CD4-positive, alpha-beta memory T cell (primary cell): ENCODE data around the gene SUGCT. TPM values are rescaled to one million over a fixed set of nuclear protein-coding genes. Genes with fewer than 3 reads are reported as not detected.

ENCODE experiments used
- CTCF ChIA-PET: fragments of 350-600 bp; sonication (Branson Sonifier 250); formaldehyde crosslinking; loops from one replicate; lab custom pipeline; 2021; ENCODE audit warnings: inconsistent platforms; ENCODE audit not compliant: partially characterized antibody; lab: Charles Lee
- POLR2A ChIA-PET: fragments of 350-600 bp; sonication (Branson Sonifier 250); formaldehyde crosslinking; loops from one replicate; lab custom pipeline; 2021; ENCODE audit not compliant: partially characterized antibody; lab: Charles Lee
- DNase-seq, 5 donors: peaks; one replicate each; pipeline versions ENCODE4 v3.0.0 to v3.0.0-alpha.2; 2020 to 2022; ENCODE audit warnings: mixed read lengths in 1 of 5
- H3K27ac ChIP-seq: one replicate; pipeline ENCODE4 v1.7.0; 2013; ENCODE audit warnings: low read depth, low read length
- H3K27me3 ChIP-seq: 2 replicates; pipeline ENCODE4 v1.7.0; 2013; ENCODE audit warnings: mild to moderate bottlenecking, low read length, moderate library complexity; ENCODE audit not compliant: insufficient read depth
- H3K36me3 ChIP-seq: 2 replicates; pipeline ENCODE4 v1.7.0; 2013; ENCODE audit warnings: mild to moderate bottlenecking, low read length, moderate library complexity; ENCODE audit not compliant: insufficient read depth
- H3K4me1 ChIP-seq: 2 replicates; pipeline ENCODE4 v1.7.0; 2013; ENCODE audit warnings: mild to moderate bottlenecking, low read length, moderate library complexity; ENCODE audit not compliant: insufficient read depth
- H3K4me3 ChIP-seq, 2 donors: one replicate each; pipeline ENCODE4 v1.7.0; 2013; ENCODE audit warnings: low read length in 2 of 2, mild to moderate bottlenecking in 1 of 2
- H3K9me3 ChIP-seq, 2 donors: one replicate each; pipeline ENCODE4 v1.7.0; 2013; ENCODE audit warnings: low read length in 2 of 2, control low read depth in 1 of 2; ENCODE audit not compliant: control insufficient read depth in 1 of 2
- H3K27ac Mint-ChIP-seq, 7 donors: one replicate each; pipeline ENCODE4 v1.8.0; 2020 to 2021; ENCODE audit warnings: mixed read lengths in 7 of 7, mild to moderate bottlenecking in 6 of 7, inconsistent platforms in 3 of 7, moderate library complexity in 3 of 7
- H3K27me3 Mint-ChIP-seq, 2 donors: one replicate each; pipeline ENCODE4 v1.8.0; 2020 to 2021; ENCODE audit warnings: mixed read lengths in 2 of 2
- H3K36me3 Mint-ChIP-seq, 2 donors: one replicate each; pipeline ENCODE4 v1.8.0; 2020 to 2021; ENCODE audit warnings: mixed read lengths in 2 of 2, inconsistent platforms in 1 of 2, mild to moderate bottlenecking in 1 of 2
- H3K4me1 Mint-ChIP-seq, 4 donors: one replicate each; pipeline ENCODE4 v1.8.0; 2020 to 2021; ENCODE audit warnings: mixed read lengths in 4 of 4, mild to moderate bottlenecking in 1 of 4
- H3K4me3 Mint-ChIP-seq, 8 donors: one replicate each; pipeline ENCODE4 v1.8.0; 2020 to 2021; ENCODE audit warnings: mixed read lengths in 8 of 8, mild to moderate bottlenecking in 7 of 8, moderate library complexity in 6 of 8, inconsistent platforms in 3 of 8
- H3K9me3 Mint-ChIP-seq, 8 donors: one replicate each; pipeline ENCODE4 v1.8.0; 2020 to 2021; ENCODE audit warnings: mixed read lengths in 8 of 8, mild to moderate bottlenecking in 5 of 8, inconsistent platforms in 3 of 8, moderate library complexity in 1 of 8
- intact Hi-C: fragments of 100-400 bp; cut with micrococcal nuclease; formaldehyde crosslinking; loops from one replicate; pipeline ENCODE4 v1.15.1; 2023
- polyA plus RNA-seq, 2 donors: library from polyadenylated mRNA; unstranded; fragments of 300-500 nt; fragmentation: Illumina TruSeq; gene quantifications; one replicate each; pipeline ENCODE4 v1.2.3, GENCODE V29; 2021
- total RNA-seq, 2 experiments: library from RNA; stranded (reverse); gene quantifications; one replicate each; pipeline ENCODE4 v1.2.3, GENCODE V29; 2021

Gene SUGCT
- total and polyA plus RNA-seq, 4 experiments from 2014 or later, result 0.41 to 4.4 (median 1.2) TPM

- Histone ChIP-seq H3K27ac (no peak overlapping the region), H3K36me3 (no peaks in the 10 kb centered on the region), H3K9me3 (no peaks in the 10 kb centered on the region), H3K4me3 (no peak overlapping the region), H3K27me3 (no peaks in the 10 kb centered on the region), H3K4me1 (no peaks in the 10 kb centered on the region)
- intact Hi-C loops, result no loop called here
- Mint-ChIP-seq H3K9me3 (peaks cover 0 to 25% (median 8%) of the 10 kb centered on the region in 8 donors), H3K36me3 (no peaks in the 10 kb centered on the region), H3K4me3 (no peak overlapping the region), H3K27me3 (no peaks in the 10 kb centered on the region), H3K4me1 (no peaks in the 10 kb centered on the region), H3K27ac (no peak overlapping the region)
- POLR2A ChIA-PET, result no interaction called here
- no peak for DNase-seq
- CTCF ChIA-PET, result no interaction called here
Observed at GRCh38 chr7:40747856-40748255, 613.1 kb downstream of the SUGCT start.

- H3K9me3 ChIP-seq, result no peaks in the 10 kb centered on the region
- H3K4me3 Mint-ChIP-seq, result no peak overlapping the region
- H3K4me1 Mint-ChIP-seq, result no peaks in the 10 kb centered on the region
- no peaks in the 10 kb centered on the region for H3K27me3 Mint-ChIP-seq
- no peaks in the 10 kb centered on the region for H3K27me3 ChIP-seq
- H3K36me3 ChIP-seq, result no peaks in the 10 kb centered on the region
- H3K4me1 ChIP-seq, result no peaks in the 10 kb centered on the region
- intact Hi-C loops, result no loop called here
- no peaks in the 10 kb centered on the region for H3K36me3 Mint-ChIP-seq
- peaks cover 0 to 17% (median 7%) of the 10 kb centered on the region in 8 donors for H3K9me3 Mint-ChIP-seq
- H3K27ac Mint-ChIP-seq, result no peak overlapping the region
- H3K27ac ChIP-seq, result no peak overlapping the region
- ChIA-PET CTCF (no interaction called here), POLR2A (no interaction called here)
- no peak overlapping the region for H3K4me3 ChIP-seq
- no peak for DNase-seq
Observed at GRCh38 chr7:40749877-40750276, 615.1 kb downstream of the SUGCT start.

- Histone ChIP-seq H3K27me3 (no peaks in the 10 kb centered on the region), H3K4me1 (no peaks in the 10 kb centered on the region), H3K27ac (no peak overlapping the region), H3K4me3 (no peak overlapping the region), H3K9me3 (no peaks in the 10 kb centered on the region), H3K36me3 (no peaks in the 10 kb centered on the region)
- Mint-ChIP-seq H3K4me3 (no peak overlapping the region), H3K4me1 (no peaks in the 10 kb centered on the region), H3K9me3 (peaks cover 0 to 17% (median 5%) of the 10 kb centered on the region in 8 donors), H3K36me3 (no peaks in the 10 kb centered on the region), H3K27me3 (no peaks in the 10 kb centered on the region), H3K27ac (no peak overlapping the region)
- POLR2A ChIA-PET, result no interaction called here
- CTCF ChIA-PET, result no interaction called here
- DNase-seq, result no peak
- intact Hi-C loops, result no loop called here
Observed at GRCh38 chr7:40753455-40753854, 618.6 kb downstream of the SUGCT start.

- H3K27ac ChIP-seq, result no peak overlapping the region
- Mint-ChIP-seq H3K9me3 (peaks cover 0 to 10% (median 4%) of the 10 kb centered on the region in 8 donors), H3K27me3 (no peaks in the 10 kb centered on the region), H3K4me3 (no peak overlapping the region), H3K4me1 (no peaks in the 10 kb centered on the region), H3K36me3 (no peaks in the 10 kb centered on the region), H3K27ac (no peak overlapping the region)
- intact Hi-C loops, result no loop called here
- no peaks in the 10 kb centered on the region for H3K36me3 ChIP-seq
- H3K27me3 ChIP-seq, result no peaks in the 10 kb centered on the region
- CTCF ChIA-PET, result interaction anchor here (0.5 kb wide), 1 partner anchor 25 kb away, joined by 3 read pairs; no protein-coding TSS in a partner anchor
- no peak overlapping the region for H3K4me3 ChIP-seq
- no peak for DNase-seq
- no peaks in the 10 kb centered on the region for H3K4me1 ChIP-seq
- H3K9me3 ChIP-seq, result no peaks in the 10 kb centered on the region
- POLR2A ChIA-PET, result no interaction called here
Observed at GRCh38 chr7:40755438-40755837, 620.6 kb downstream of the SUGCT start.

- Histone ChIP-seq H3K4me3 (no peak overlapping the region), H3K4me1 (no peaks in the 10 kb centered on the region), H3K27ac (no peak overlapping the region), H3K36me3 (no peaks in the 10 kb centered on the region), H3K27me3 (no peaks in the 10 kb centered on the region), H3K9me3 (no peaks in the 10 kb centered on the region)
- Mint-ChIP-seq H3K36me3 (no peaks in the 10 kb centered on the region), H3K27me3 (no peaks in the 10 kb centered on the region), H3K4me3 (no peak overlapping the region), H3K9me3 (peaks cover 0 to 12% (median 1%) of the 10 kb centered on the region in 8 donors), H3K4me1 (no peaks in the 10 kb centered on the region), H3K27ac (no peak overlapping the region)
- intact Hi-C loops, result no loop called here
- ChIA-PET POLR2A (no interaction called here), CTCF (no interaction called here)
- no peak for DNase-seq
Observed at GRCh38 chr7:40757109-40757508, 622.3 kb downstream of the SUGCT start.

GRCh38 chr7:40758590-40758989 lies 623.8 kb downstream of the SUGCT start:
- H3K4me3 Mint-ChIP-seq, result no peak overlapping the region
- ChIA-PET CTCF (no interaction called here), POLR2A (no interaction called here)
- peaks cover 0 to 13% (median 3%) of the 10 kb centered on the region in 8 donors for H3K9me3 Mint-ChIP-seq
- DNase-seq, result no peak
- intact Hi-C loops, result no loop called here
- Histone ChIP-seq H3K36me3 (no peaks in the 10 kb centered on the region), H3K27me3 (no peaks in the 10 kb centered on the region), H3K4me3 (no peak overlapping the region), H3K4me1 (no peaks in the 10 kb centered on the region), H3K27ac (no peak overlapping the region), H3K9me3 (no peaks in the 10 kb centered on the region)
- no peaks in the 10 kb centered on the region for H3K36me3 Mint-ChIP-seq
- H3K27ac Mint-ChIP-seq, result no peak overlapping the region
- no peaks in the 10 kb centered on the region for H3K27me3 Mint-ChIP-seq
- no peaks in the 10 kb centered on the region for H3K4me1 Mint-ChIP-seq

GRCh38 chr7:40760293-40760964 lies 625.6 kb downstream of the SUGCT start:
- Mint-ChIP-seq H3K36me3 (no peaks in the 10 kb centered on the region), H3K27ac (no peak overlapping the region), H3K9me3 (peaks cover 0 to 10% (median 3%) of the 10 kb centered on the region in 8 donors), H3K27me3 (no peaks in the 10 kb centered on the region), H3K4me1 (no peaks in the 10 kb centered on the region), H3K4me3 (no peak overlapping the region)
- ChIA-PET POLR2A (no interaction called here), CTCF (interaction anchor here (0.7 kb wide), 1 partner anchor 152 kb away, joined by 3 read pairs; no protein-coding TSS in a partner anchor)
- intact Hi-C loops, result no loop called here
- Histone ChIP-seq H3K36me3 (no peaks in the 10 kb centered on the region), H3K27me3 (no peaks in the 10 kb centered on the region), H3K4me1 (no peaks in the 10 kb centered on the region), H3K27ac (no peak overlapping the region), H3K4me3 (no peak overlapping the region), H3K9me3 (no peaks in the 10 kb centered on the region)
- DNase-seq, result no peak
